ENCODE results near the gene LRRC57.

- TF ChIP-seq CTCF (IDR thresholded peaks at IDR 0.05; ENCODE audit: insufficient read depth, low read length, poor library complexity, severe bottlenecking) (no peak), EZH2phosphoT487 (conservative IDR thresholded peaks at IDR 0.05; ENCODE audit: low read length) (no peak)
Observed at GRCh38 chr15:42493679-42494078, 54.9 kb downstream of the LRRC57 start.

All from SU-DHL-6 (cell line).